ENCODE results near the gene SLC7A10.

DNA sequence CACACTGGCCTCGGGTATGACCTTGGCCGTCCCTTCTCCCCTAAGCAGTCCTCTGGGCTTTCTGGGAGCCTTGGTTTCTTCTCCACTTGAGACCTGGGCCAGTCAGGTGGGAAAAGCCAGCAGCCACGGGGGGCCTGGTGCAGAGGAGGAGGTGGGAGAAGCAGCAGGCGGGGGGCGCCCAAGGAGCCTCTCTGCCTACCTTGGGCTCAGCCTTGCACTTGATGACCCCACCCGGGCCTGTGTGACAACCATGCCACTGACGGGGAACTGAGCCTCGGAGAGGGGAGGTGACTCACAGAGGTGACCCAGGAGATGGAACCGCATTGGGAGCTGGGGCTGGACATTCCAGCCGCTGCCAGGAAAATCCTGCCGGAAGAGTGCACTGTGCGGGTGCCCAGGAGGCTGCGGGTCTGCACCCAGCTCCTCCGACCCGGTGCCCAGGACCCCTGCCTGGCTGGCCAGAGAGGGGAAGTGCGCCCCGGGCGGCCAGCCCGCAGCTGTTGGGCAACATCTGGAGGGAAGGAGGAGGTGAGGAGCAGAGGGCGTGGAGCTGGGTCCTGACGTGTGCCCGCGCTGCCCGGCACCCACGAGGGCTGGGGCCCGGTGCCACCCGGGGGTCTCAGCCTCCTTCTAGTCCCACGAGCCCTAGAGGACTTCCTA lies 23.4 kb upstream of the SLC7A10 start:
- TF ChIP-seq, protein P1, sequence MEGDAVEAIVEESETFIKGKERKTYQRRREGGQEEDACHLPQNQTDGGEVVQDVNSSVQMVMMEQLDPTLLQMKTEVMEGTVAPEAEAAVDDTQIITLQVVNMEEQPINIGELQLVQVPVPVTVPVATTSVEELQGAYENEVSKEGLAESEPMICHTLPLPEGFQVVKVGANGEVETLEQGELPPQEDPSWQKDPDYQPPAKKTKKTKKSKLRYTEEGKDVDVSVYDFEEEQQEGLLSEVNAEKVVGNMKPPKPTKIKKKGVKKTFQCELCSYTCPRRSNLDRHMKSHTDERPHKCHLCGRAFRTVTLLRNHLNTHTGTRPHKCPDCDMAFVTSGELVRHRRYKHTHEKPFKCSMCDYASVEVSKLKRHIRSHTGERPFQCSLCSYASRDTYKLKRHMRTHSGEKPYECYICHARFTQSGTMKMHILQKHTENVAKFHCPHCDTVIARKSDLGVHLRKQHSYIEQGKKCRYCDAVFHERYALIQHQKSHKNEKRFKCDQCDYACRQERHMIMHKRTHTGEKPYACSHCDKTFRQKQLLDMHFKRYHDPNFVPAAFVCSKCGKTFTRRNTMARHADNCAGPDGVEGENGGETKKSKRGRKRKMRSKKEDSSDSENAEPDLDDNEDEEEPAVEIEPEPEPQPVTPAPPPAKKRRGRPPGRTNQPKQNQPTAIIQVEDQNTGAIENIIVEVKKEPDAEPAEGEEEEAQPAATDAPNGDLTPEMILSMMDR (IDR thresholded peaks at IDR 0.05), result no peak
- TF ChIP-seq POLR2A (IDR thresholded peaks at IDR 0.05), result no peak

All from esophagus squamous epithelium (tissue), 4 donors.